ENCODE measurements around the gene GPSM1. TPM values are rescaled to one million over a fixed set of nuclear protein-coding genes. Genes with fewer than 3 reads are reported as not detected.

Gene GPSM1
- total and polyA plus RNA-seq, 4 donors = 12.6 to 41.6 (median 22.7) TPM

DNA sequence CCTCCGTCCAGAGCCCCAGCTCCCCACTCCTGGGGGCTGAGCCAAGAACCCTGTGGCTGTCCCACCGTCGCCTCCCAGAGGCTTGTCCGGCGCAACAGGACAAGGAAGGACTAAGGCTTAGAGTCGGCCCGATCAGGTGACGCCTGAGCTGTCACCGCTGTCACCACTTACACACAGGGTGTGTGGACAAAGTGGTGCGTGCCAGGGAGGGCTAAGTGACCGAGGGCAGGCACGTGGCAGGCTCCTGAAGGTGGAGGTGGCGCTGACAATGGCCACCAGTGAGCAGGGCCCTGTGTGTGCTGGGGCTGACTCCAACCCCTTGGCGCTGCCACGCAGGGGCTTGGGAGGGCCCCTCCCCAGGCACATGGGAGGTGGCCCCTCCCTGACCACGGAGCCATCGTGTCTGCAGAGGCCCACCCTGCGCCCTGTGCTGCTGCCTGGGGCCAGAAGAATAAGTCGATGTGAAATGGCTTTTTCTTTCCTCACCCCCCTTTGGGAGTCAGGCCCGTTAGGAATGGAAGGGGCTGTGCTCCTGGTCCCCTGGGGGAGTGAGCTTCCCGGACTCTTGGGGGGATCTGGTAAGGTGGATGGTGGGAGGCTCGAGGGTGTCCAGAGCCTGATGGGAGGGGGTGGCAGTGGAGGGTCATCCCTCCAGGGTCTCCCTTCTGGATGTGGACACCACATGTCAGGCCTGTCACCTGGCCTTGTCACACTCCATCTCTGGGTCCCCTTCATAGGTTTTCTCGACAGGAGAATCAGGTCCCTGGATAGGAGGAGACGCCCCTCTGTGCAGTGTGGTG lies 2.6 kb upstream of the GPSM1 start:
- ATAC-seq (ENCODE audit: insufficient read depth, low FRiP score) = no peak
- H3K36me3 ChIP-seq (ENCODE audit: control insufficient read depth in 4 of 4, insufficient read depth in 4 of 4, low read length in 4 of 4) = no peaks in the 10 kb centered on the region
- H3K4me1 ChIP-seq (ENCODE audit: control insufficient read depth in 5 of 5, insufficient read depth in 5 of 5, low read length in 5 of 5) = peaks cover 10 to 49% (median 24%) of the 10 kb centered on the region in 5 donors
- TF ChIP-seq, protein P1, sequence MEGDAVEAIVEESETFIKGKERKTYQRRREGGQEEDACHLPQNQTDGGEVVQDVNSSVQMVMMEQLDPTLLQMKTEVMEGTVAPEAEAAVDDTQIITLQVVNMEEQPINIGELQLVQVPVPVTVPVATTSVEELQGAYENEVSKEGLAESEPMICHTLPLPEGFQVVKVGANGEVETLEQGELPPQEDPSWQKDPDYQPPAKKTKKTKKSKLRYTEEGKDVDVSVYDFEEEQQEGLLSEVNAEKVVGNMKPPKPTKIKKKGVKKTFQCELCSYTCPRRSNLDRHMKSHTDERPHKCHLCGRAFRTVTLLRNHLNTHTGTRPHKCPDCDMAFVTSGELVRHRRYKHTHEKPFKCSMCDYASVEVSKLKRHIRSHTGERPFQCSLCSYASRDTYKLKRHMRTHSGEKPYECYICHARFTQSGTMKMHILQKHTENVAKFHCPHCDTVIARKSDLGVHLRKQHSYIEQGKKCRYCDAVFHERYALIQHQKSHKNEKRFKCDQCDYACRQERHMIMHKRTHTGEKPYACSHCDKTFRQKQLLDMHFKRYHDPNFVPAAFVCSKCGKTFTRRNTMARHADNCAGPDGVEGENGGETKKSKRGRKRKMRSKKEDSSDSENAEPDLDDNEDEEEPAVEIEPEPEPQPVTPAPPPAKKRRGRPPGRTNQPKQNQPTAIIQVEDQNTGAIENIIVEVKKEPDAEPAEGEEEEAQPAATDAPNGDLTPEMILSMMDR (IDR thresholded peaks at IDR 0.05; ENCODE audit: control extremely low read depth, extremely low read depth) = no peak
- no peaks in the 10 kb centered on the region for H3K27me3 ChIP-seq (ENCODE audit: control insufficient read depth in 3 of 3, insufficient read depth in 3 of 3, low read length in 2 of 3)
- 65 to 71% methylated on average over 24 of the region's 24 CpGs for WGBS, 2 donors
- H3K9ac ChIP-seq (ENCODE audit: insufficient read depth in 1 of 2, low read length in 2 of 2) = no peak overlapping the region
- peak overlapping the region; percentile 38 to 87 for H3K27ac ChIP-seq (ENCODE audit: low read depth in 1 of 2, low read length in 1 of 2)
- peak in 2 of 3 donors; percentile 47 to 56 for DNase-seq
- no peak overlapping the region for H3K4me3 ChIP-seq
- peaks cover 0 to 2% (median 0%) of the 10 kb centered on the region in 4 donors for H3K9me3 ChIP-seq (ENCODE audit: control insufficient read depth in 4 of 4, insufficient read depth in 3 of 4, low read length in 3 of 4)

DNA sequence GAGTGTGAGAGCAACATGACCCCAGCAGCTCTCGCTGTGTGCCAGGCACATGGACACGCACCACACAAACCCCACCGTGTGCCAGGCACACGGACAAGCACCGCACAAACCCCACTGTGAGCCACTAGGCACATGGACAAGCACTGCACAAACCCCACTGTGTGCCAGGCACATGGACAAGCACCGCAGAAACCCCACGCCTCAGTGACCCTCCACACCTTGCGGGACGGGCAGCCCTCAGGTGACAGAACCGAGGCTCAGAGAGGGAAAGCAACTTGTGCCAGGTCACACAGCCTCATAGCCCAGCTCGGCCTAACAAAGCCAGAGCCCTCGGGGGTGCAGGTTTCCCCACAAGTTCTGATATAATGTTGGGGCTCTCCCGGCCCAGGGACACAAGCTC lies 2.0 kb upstream of the GPSM1 start:
- Histone ChIP-seq H3K9me3 (ENCODE audit: control insufficient read depth in 4 of 4, insufficient read depth in 3 of 4, low read length in 3 of 4) (peaks cover 0 to 2% (median 0%) of the 10 kb centered on the region in 4 donors), H3K36me3 (ENCODE audit: control insufficient read depth in 4 of 4, insufficient read depth in 4 of 4, low read length in 4 of 4) (no peaks in the 10 kb centered on the region), H3K4me1 (ENCODE audit: control insufficient read depth in 5 of 5, insufficient read depth in 5 of 5, low read length in 5 of 5) (peaks cover 10 to 55% (median 27%) of the 10 kb centered on the region in 5 donors), H3K27me3 (ENCODE audit: control insufficient read depth in 3 of 3, insufficient read depth in 3 of 3, low read length in 2 of 3) (no peaks in the 10 kb centered on the region), H3K9ac (ENCODE audit: insufficient read depth in 1 of 2, low read length in 2 of 2) (no peak overlapping the region), H3K27ac (ENCODE audit: low read depth in 1 of 2, low read length in 1 of 2) (peak overlapping the region in 1 of 2 donors; percentile 87), H3K4me3 (no peak overlapping the region)
- TF ChIP-seq, protein P1 (IDR thresholded peaks at IDR 0.05; ENCODE audit: control extremely low read depth, extremely low read depth) = no peak
- 91 to 93% methylated on average over 13 of the region's 13 CpGs for WGBS, 2 donors
- ATAC-seq (ENCODE audit: insufficient read depth, low FRiP score) (no peak), DNase-seq (no peak)

DNA sequence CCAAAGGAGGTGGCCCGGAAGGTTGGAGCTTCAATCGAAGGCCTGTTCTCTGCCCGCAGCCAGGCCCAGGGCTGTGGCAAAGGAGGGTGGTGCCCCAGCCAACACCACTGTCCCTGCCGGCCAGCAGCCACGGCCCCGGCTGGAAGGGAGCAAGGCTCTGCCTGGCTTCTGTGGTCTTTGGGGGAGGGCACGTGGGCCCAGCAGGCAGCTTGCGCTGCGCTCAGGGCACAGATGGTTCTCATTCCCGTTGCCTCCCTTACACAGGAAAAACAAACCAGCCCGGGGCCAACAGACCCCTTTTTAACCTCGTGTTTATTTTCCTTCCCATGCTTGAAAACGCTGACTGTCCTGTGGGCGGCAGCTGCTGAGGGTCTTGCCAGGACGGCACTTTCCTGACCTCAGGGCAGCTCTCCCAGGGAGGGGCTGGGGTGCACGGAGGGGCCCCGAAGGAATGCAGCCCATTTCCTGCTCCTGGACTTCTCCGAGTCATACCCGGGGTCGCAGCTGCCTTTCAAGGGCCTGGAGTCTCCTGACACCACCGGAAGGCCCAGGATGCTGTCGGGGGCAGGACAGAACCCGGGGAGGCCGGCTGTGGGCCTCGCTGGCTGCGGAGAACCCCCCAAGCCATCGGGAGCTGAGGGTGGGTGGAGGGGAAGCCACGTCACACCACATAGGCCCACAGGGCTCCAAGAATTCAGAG lies 1.1 kb upstream of the GPSM1 start:
- ATAC-seq (ENCODE audit: insufficient read depth, low FRiP score) = no peak
- Histone ChIP-seq H3K9ac (ENCODE audit: insufficient read depth in 1 of 2, low read length in 2 of 2) (peak overlapping the region in 1 of 2 donors; percentile 25), H3K4me3 (no peak overlapping the region), H3K36me3 (ENCODE audit: control insufficient read depth in 4 of 4, insufficient read depth in 4 of 4, low read length in 4 of 4) (peaks cover 0 to 2% (median 0%) of the 10 kb centered on the region in 4 donors), H3K27ac (ENCODE audit: low read depth in 1 of 2, low read length in 1 of 2) (peak overlapping the region in 1 of 2 donors; percentile 87), H3K27me3 (ENCODE audit: control insufficient read depth in 3 of 3, insufficient read depth in 3 of 3, low read length in 2 of 3) (no peaks in the 10 kb centered on the region), H3K4me1 (ENCODE audit: control insufficient read depth in 5 of 5, insufficient read depth in 5 of 5, low read length in 5 of 5) (peaks cover 10 to 59% (median 28%) of the 10 kb centered on the region in 5 donors), H3K9me3 (ENCODE audit: control insufficient read depth in 4 of 4, insufficient read depth in 3 of 4, low read length in 3 of 4) (peaks cover 0 to 2% (median 0%) of the 10 kb centered on the region in 4 donors)
- TF ChIP-seq, protein P1 (IDR thresholded peaks at IDR 0.05; ENCODE audit: control extremely low read depth, extremely low read depth) = no peak
- WGBS, 2 donors = 14 to 32% methylated on average over 25 to 28 of the region's 28 CpGs
- DNase-seq = peak; percentile 95 to 98 (median 96)
